ENCODE measurements around the gene DCLK1.

Gene DCLK1

GRCh38 chr13:35936246-35936978 lies 194.8 kb downstream of the DCLK1 start:
- no peak for DNase-seq

- DNase-seq = no peak
Measured at GRCh38 chr13:35930665-35931631, 200.2 kb downstream of the DCLK1 start.

GRCh38 chr13:35927567-35928021 lies 203.6 kb downstream of the DCLK1 start:
- no peak for DNase-seq

GRCh38 chr13:35926859-35927530 lies 204.2 kb downstream of the DCLK1 start:
- DNase-seq = no peak

GRCh38 chr13:35925669-35926068 lies 205.5 kb downstream of the DCLK1 start:
- DNase-seq = no peak

GRCh38 chr13:35923347-35923746 lies 207.8 kb downstream of the DCLK1 start:
- no peak for DNase-seq

- no peak for DNase-seq
Measured at GRCh38 chr13:35920816-35921215, 210.4 kb downstream of the DCLK1 start.

- no peak for DNase-seq
Measured at GRCh38 chr13:35917942-35918645, 213.1 kb downstream of the DCLK1 start.

GRCh38 chr13:35917252-35917941 lies 213.8 kb downstream of the DCLK1 start:
- DNase-seq = peak; percentile 30

GRCh38 chr13:35916146-35916545 lies 215.0 kb downstream of the DCLK1 start:
- no peak for DNase-seq

- DNase-seq = no peak
Measured at GRCh38 chr13:35914662-35915061, 216.5 kb downstream of the DCLK1 start.

- DNase-seq = no peak
Measured at GRCh38 chr13:35912841-35913240, 218.3 kb downstream of the DCLK1 start.

- no peak for DNase-seq
Measured at GRCh38 chr13:35909837-35910540, 221.2 kb downstream of the DCLK1 start.

GRCh38 chr13:35909091-35909490 lies 222.1 kb downstream of the DCLK1 start:
- no peak for DNase-seq

- no peak for DNase-seq
Measured at GRCh38 chr13:35908226-35908625, 223.0 kb downstream of the DCLK1 start.

GRCh38 chr13:35906636-35907035 lies 224.5 kb downstream of the DCLK1 start:
- DNase-seq = no peak

GRCh38 chr13:35903075-35903474 lies 228.1 kb downstream of the DCLK1 start:
- no peak for DNase-seq

GRCh38 chr13:35898041-35898440 lies 233.1 kb downstream of the DCLK1 start:
- no peak for DNase-seq

GRCh38 chr13:35894636-35895035 lies 236.5 kb downstream of the DCLK1 start:
- no peak for DNase-seq

- no peak for DNase-seq
Measured at GRCh38 chr13:35892837-35893814, 238.1 kb downstream of the DCLK1 start.
